GM12878 (cell line): ENCODE measurements around the gene POU2F3. TPM values are rescaled to one million over a fixed set of nuclear protein-coding genes. Genes with fewer than 3 reads are reported as not detected.

Experiments used
- ATF3 ChIP-seq: IDR thresholded peaks from 2 replicates; pipeline ENCODE4 v1.6.1; 2011; ENCODE audit warnings: low read depth, mild to moderate bottlenecking, low read length, moderate library complexity, borderline replicate concordance; ENCODE audit errors: extremely low read depth
- CEBPB ChIP-seq, 2 experiments: fragments of 150-350 bp in 1 of 2; IDR thresholded peaks; 2 replicates each; pipeline ENCODE4 v1.6.1; 2012 to 2014; ENCODE audit warnings: low read depth in 2 of 2, low read length in 2 of 2, borderline replicate concordance in 1 of 2, inconsistent platforms in 1 of 2
- CEBPZ ChIP-seq: fragments of 150-350 bp; IDR thresholded peaks from 2 replicates; pipeline ENCODE4 v1.6.1; 2016; ENCODE audit warnings: low read depth, low read length
- CHD2 ChIP-seq: IDR thresholded peaks from 2 replicates; pipeline ENCODE4 v1.6.1; 2011; ENCODE audit warnings: low read depth, low read length, improper control_type of control experiment, borderline replicate concordance
- E2F4 ChIP-seq: IDR thresholded peaks from 2 replicates; pipeline ENCODE4 v1.6.1; 2012; ENCODE audit warnings: low read depth, low read length, improper control_type of control experiment
- ESRRA ChIP-seq: IDR thresholded peaks from 2 replicates; pipeline ENCODE4 v1.6.1; 2012; ENCODE audit warnings: mild to moderate bottlenecking, low read length, improper control_type of control experiment
- HCFC1 ChIP-seq: fragments of 150-350 bp; IDR thresholded peaks from 2 replicates; pipeline ENCODE4 v1.6.1; 2014; ENCODE audit warnings: low read length
- IRF4 ChIP-seq: IDR thresholded peaks from 2 replicates; pipeline ENCODE4 v1.6.1; 2011; ENCODE audit warnings: low read depth, low read length
- NBN ChIP-seq: fragments of 450-650 bp; IDR thresholded peaks from 2 replicates; pipeline ENCODE4 v1.6.1; 2016
- PML ChIP-seq: IDR thresholded peaks from 2 replicates; pipeline ENCODE4 v1.6.1; 2012; ENCODE audit warnings: low read length, inconsistent platforms
- RCOR1 ChIP-seq: conservative IDR thresholded peaks from 2 replicates; pipeline ENCODE4 v1.6.1; 2012; ENCODE audit warnings: low read depth, low read length, improper control_type of control experiment
- RELA ChIP-seq: fragments of 450-650 bp; IDR thresholded peaks from 2 replicates; pipeline ENCODE4 v1.8.0; 2014; ENCODE audit warnings: borderline replicate concordance; ENCODE audit not compliant: partially characterized antibody
- SIX5 ChIP-seq: IDR thresholded peaks from 2 replicates; pipeline ENCODE4 v1.6.1; 2011; ENCODE audit warnings: mild to moderate bottlenecking, low read depth, low read length, moderate library complexity; ENCODE audit not compliant: severe bottlenecking
- SMAD5 ChIP-seq: IDR thresholded peaks from 2 replicates; pipeline ENCODE4 v1.6.1; 2016; ENCODE audit warnings: antibody characterized with exemption, low read depth
- SREBF1 ChIP-seq: IDR thresholded peaks from 2 replicates; pipeline ENCODE4 v1.6.1; 2012; ENCODE audit warnings: mild to moderate bottlenecking, low read length
- SRF ChIP-seq, 2 experiments: IDR thresholded peaks; 2 replicates each; pipeline ENCODE4 v1.6.1; 2011; ENCODE audit warnings: low read depth in 2 of 2, low read length in 2 of 2, mild to moderate bottlenecking in 1 of 2, moderate library complexity in 1 of 2
- TAF1 ChIP-seq: IDR thresholded peaks from 2 replicates; pipeline ENCODE4 v1.6.1; 2011; ENCODE audit warnings: mild to moderate bottlenecking, low read depth, low read length, borderline replicate concordance
- TARDBP ChIP-seq: IDR thresholded peaks from 2 replicates; pipeline ENCODE4 v1.6.1; 2016; ENCODE audit warnings: borderline replicate concordance
- WRNIP1 ChIP-seq: IDR thresholded peaks from 2 replicates; pipeline ENCODE4 v1.6.1; 2011; ENCODE audit warnings: low read depth, low read length, improper control_type of control experiment, borderline replicate concordance
- YY1 ChIP-seq: IDR thresholded peaks from 2 replicates; pipeline ENCODE4 v1.6.1; 2011; ENCODE audit warnings: low read depth, mild to moderate bottlenecking, low read length
- ZBTB11 ChIP-seq: fragments of 450-650 bp; formaldehyde crosslinking; IDR thresholded peaks from 2 replicates; pipeline ENCODE4 v1.5.0; 2022; ENCODE audit warnings: mild to moderate bottlenecking, missing genetic modification characterization
- ZNF217 ChIP-seq: fragments of 450-650 bp; IDR thresholded peaks from 2 replicates; pipeline ENCODE4 v1.6.1; 2017; ENCODE audit warnings: antibody characterized with exemption, mild to moderate bottlenecking
- ZNF384 ChIP-seq: IDR thresholded peaks from 2 replicates; pipeline ENCODE4 v1.6.1; 2012; ENCODE audit warnings: low read depth, mild to moderate bottlenecking, low read length, improper control_type of control experiment, borderline replicate concordance
- polyA plus RNA-seq, 11 experiments: library from polyadenylated mRNA; depleted of rRNA in 4 of 11; unstranded in 6 of 11; stranded (reverse) in 5 of 11; fragments of >200 nt; fragmentation: Nextera tagmentation in 4 of 11; fragmentation: Illumina TruSeq in 1 of 11; extraction: Ambion mirVana in 4 of 11; extraction: Trizol in 1 of 11; gene quantifications; 1 replicate in 1 of 11; 2 replicates in 10 of 11; pipeline versions ENCODE4 v1.2.1 to v1.2.3, GENCODE V29; 2011 to 2016; ENCODE audit warnings: inconsistent platforms in 2 of 11, missing spikeins in 2 of 11, low read depth in 1 of 11
- total RNA-seq, 4 experiments: library from RNA; depleted of rRNA in 3 of 4; stranded (reverse); fragments of >200 nt in 3 of 4; fragmentation: Illumina TruSeq in 1 of 4; extraction: Trizol in 1 of 4; gene quantifications; 2 replicates each; pipeline versions ENCODE4 v1.2.1 to v1.2.3, GENCODE V29; 2013 to 2021

The POU2F3 gene
- total and polyA plus RNA-seq, 10 of the 15 experiments (the other 5 are each of a cell fraction or from before 2014, with no cell fraction given), result 0.09 to 4.4 (median 0.33) TPM

GRCh38 chr11:120335908-120336640 lies 96.1 kb downstream of the POU2F3 start, which contains the start of gene ARHGEF12 (continued):
- no peak for TF ChIP-seq E2F4
- TF ChIP-seq PML, result no peak; the same call in 1 of the 2 replicates
- no peak for TF ChIP-seq CEBPZ
- no peak for TF ChIP-seq CEBPB (IDR thresholded peaks at IDR 0.05; ENCODE audit: borderline replicate concordance in 1 of 2, low read depth in 2 of 2, low read length in 2 of 2)
- peak; percentile 64 for TF ChIP-seq ZNF217
- 0 out of 2 replicates have a peak, but pooled peaks have one; percentile 17 for TF ChIP-seq SMAD5
- no peak for TF ChIP-seq SRF (IDR thresholded peaks at IDR 0.05; ENCODE audit: low read depth in 2 of 2, low read length in 2 of 2)
- no peak for TF ChIP-seq SREBF1
- TF ChIP-seq HCFC1, result peak; percentile 43; the same call in 1 of the 2 replicates
- TF ChIP-seq ATF3, result no peak
- peak; percentile 96 for TF ChIP-seq TARDBP
- TF ChIP-seq CHD2, result peak; percentile 97
- peak; percentile 84 for TF ChIP-seq YY1
- peak; percentile 9; the same call in 1 of the 2 replicates for TF ChIP-seq ESRRA
- TF ChIP-seq ZNF384, result no peak
- TF ChIP-seq SIX5, result no peak
- no peak for TF ChIP-seq WRNIP1
- peak; percentile 48 for TF ChIP-seq RELA
- peak; percentile 92 for TF ChIP-seq NBN
- TF ChIP-seq IRF4, result no peak
- TF ChIP-seq RCOR1, result peak; percentile 73; the same call in 1 of the 2 replicates
- TF ChIP-seq ZBTB11 (CRISPR knock-in tag), result peak; percentile 36; the same call in 1 of the 2 replicates
- TF ChIP-seq TAF1, result no peak; the same call in 1 of the 2 replicates
